Measurements from ENCODE around the gene LIME1. TPM values are rescaled to one million over a fixed set of nuclear protein-coding genes. Genes with fewer than 3 reads are reported as not detected.

The LIME1 gene
- total RNA-seq, 4 donors from 2014 or later = 11.4 to 51.9 (median 17.6) TPM

- H3K36me3 ChIP-seq = peaks cover 0 to 72% (median 0%) of the 10 kb centered on the region in 3 donors
- H3K27ac ChIP-seq = no peak overlapping the region
- no peak for DNase-seq (ENCODE audit: low spot score in 2 of 2)
- TF ChIP-seq EP300 (IDR thresholded peaks at IDR 0.05) (no peak), POLR2A (IDR thresholded peaks at IDR 0.05) (no peak), CTCF (IDR thresholded peaks at IDR 0.05) (no peak)
- no peaks in the 10 kb centered on the region for H3K9me3 ChIP-seq
- H3K4me3 ChIP-seq = no peak overlapping the region
- 73 to 90% methylated on average over 5 to 6 of the region's 6 CpGs for WGBS, 2 donors
- peaks cover 0 to 38% (median 27%) of the 10 kb centered on the region in 4 donors for H3K4me1 ChIP-seq
- no peaks in the 10 kb centered on the region for H3K27me3 ChIP-seq
Observed at GRCh38 chr20:63704749-63705117, 31.7 kb upstream of the LIME1 start.

GRCh38 chr20:63705232-63706026 is 31.0 kb upstream of the LIME1 start:
- TF ChIP-seq POLR2A (IDR thresholded peaks at IDR 0.05) (no peak), CTCF (IDR thresholded peaks at IDR 0.05) (no peak), EP300 (IDR thresholded peaks at IDR 0.05) (no peak)
- peaks cover 0 to 37% (median 26%) of the 10 kb centered on the region in 4 donors for H3K4me1 ChIP-seq
- WGBS, 2 donors = 91 to 92% methylated on average over 8 of the region's 8 CpGs
- peak overlapping the region in 1 of 4 donors; percentile 88 for H3K27ac ChIP-seq
- DNase-seq (ENCODE audit: low spot score in 2 of 2) = no peak
- no peaks in the 10 kb centered on the region for H3K27me3 ChIP-seq
- no peaks in the 10 kb centered on the region for H3K9me3 ChIP-seq
- no peak overlapping the region for H3K4me3 ChIP-seq
- H3K36me3 ChIP-seq = peaks cover 0 to 78% (median 0%) of the 10 kb centered on the region in 3 donors

GRCh38 chr20:63706027-63706695 is 30.3 kb upstream of the LIME1 start:
- H3K9me3 ChIP-seq = no peaks in the 10 kb centered on the region
- H3K27me3 ChIP-seq = no peaks in the 10 kb centered on the region
- H3K27ac ChIP-seq = peak overlapping the region in 3 of 4 donors; percentile 86 to 88 (median 86)
- H3K4me1 ChIP-seq = peaks cover 0 to 39% (median 26%) of the 10 kb centered on the region in 4 donors
- peaks cover 0 to 78% (median under 1%) of the 10 kb centered on the region in 3 donors for H3K36me3 ChIP-seq
- TF ChIP-seq POLR2A (IDR thresholded peaks at IDR 0.05) = no peak
- TF ChIP-seq EP300 (IDR thresholded peaks at IDR 0.05) = no peak
- TF ChIP-seq CTCF (IDR thresholded peaks at IDR 0.05) = no peak
- 78 to 86% methylated on average over 12 of the region's 12 CpGs for WGBS, 2 donors
- H3K4me3 ChIP-seq = peak overlapping the region in 3 of 4 donors; percentile 71 to 89 (median 75)
- no peak for DNase-seq (ENCODE audit: low spot score in 2 of 2)

GRCh38 chr20:63706852-63707557 is 29.5 kb upstream of the LIME1 start:
- H3K4me3 ChIP-seq = peak overlapping the region; percentile 71 to 96 (median 82)
- H3K9me3 ChIP-seq = no peaks in the 10 kb centered on the region
- H3K4me1 ChIP-seq = peaks cover 0 to 39% (median 26%) of the 10 kb centered on the region in 4 donors
- H3K27me3 ChIP-seq = no peaks in the 10 kb centered on the region
- 1 to 2% methylated on average over 39 to 43 of the region's 56 CpGs for WGBS, 2 donors
- TF ChIP-seq POLR2A (IDR thresholded peaks at IDR 0.05) (no peak), EP300 (IDR thresholded peaks at IDR 0.05) (no peak), CTCF (IDR thresholded peaks at IDR 0.05) (peak in 1 of 5 experiments; percentile 13)
- peak overlapping the region; percentile 51 to 88 (median 86) for H3K27ac ChIP-seq
- no peak for DNase-seq (ENCODE audit: low spot score in 2 of 2)
- peaks cover 0 to 79% (median 5%) of the 10 kb centered on the region in 3 donors for H3K36me3 ChIP-seq
